HG03378 (cell line): ENCODE results near the gene RING1.

Source experiments
- ATAC-seq: cut with Tn5 transposase; IDR thresholded peaks from one replicate; pipeline ENCODE4 v1.9.1; 2021; ENCODE audit warnings: mild to moderate bottlenecking, moderate library complexity; ENCODE audit not compliant: unreplicated experiment

RING1 gene

DNA sequence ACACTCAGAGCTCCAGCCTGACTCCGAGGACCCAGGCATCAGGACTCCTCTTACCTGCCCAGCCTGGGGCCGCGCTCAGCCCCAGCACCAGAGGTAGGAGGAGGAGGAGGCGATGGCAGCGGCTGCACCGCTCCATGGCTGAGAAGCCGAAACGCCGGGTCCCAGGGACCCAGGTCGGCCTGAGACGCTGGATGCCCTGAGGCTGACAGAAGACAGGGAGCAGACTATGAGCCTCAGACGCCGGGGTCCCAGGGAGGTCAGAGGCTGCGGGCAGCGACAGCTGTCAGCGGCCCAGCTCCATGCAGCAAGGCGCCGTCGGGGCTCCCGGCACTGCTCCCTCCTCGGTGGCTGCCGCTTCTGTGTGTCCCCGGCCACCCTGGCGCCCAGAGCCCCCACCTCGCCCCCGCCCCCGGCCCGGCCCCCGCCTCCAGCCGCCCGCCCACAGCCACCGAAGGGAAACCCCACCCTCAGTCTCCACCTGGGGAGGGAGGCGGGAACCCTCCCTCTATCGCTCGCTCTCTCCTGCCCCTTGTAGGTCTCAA is 16.1 kb upstream of the RING1 start, which contains the start of gene COL11A2:
TSS of gene COL11A2 (minus strand) at position 363 of the 542 bp plus-strand sequence. CDS start at position 136, 227 bp downstream.
- no peak for ATAC-seq

DNA sequence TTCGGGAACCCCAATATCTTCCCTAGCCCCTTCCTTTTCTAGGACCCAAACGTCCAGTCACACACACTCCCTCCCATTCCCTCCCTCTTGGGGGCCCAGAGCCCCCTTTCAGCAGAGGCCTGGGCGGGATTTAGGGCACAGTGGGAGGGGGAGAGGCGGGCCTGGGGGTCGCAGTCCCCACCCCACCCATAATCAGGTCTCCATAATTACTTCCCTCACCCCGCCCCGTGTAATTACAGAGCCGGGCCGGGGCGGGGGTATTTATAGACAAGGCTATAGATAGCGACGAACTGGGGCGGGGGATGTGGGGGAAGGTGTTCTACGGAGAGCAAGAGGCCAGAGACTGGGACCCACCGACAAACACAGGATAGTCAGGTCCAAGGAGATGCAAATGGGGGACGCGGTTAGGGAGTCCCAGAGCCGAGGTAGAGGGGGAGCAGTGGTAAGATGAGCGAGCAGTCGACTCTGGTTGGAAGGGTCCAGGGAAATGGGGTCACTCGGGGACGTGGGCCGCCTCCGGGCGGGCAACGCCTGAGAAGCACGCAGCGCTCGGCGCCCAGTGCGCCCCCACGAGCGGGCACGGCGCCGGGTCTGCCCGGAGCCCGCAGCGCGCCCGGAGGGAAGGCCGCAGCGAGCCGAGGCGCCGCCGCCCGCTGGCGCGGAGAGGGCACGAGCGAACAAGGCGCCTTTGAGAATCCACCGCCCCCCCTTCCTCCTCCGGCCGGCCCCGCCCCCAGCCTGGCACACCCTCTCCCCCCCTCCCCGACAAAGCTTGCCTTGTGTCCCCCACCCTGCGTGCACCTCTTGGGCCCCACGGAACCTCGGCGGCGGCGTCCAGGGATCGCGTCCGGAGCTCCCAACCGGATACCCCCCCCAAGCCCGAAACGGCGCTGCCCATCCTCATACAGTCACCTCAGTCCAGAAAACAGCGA is 15.4 kb upstream of the RING1 start:
- no peak for ATAC-seq

DNA sequence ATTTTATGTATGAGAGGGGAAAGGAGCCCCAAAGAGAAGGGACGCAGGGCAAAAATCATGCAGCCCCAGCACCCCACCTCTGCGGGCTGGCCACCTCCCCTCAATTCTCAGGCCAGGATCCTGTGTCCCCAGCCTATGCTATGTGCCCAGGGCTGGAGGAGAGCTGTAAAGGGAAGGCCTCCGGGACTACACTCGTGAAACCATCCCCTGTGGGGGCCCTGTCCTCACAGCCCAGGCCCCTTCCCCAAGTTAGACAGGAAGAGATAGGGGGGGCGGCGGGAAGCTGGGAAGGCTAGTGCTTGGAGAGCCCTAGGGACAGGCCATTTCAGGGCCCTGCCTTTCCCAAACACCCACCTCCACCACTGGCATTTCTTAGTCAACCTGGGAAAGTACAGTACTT is 14.7 kb upstream of the RING1 start:
- no peak for ATAC-seq

DNA sequence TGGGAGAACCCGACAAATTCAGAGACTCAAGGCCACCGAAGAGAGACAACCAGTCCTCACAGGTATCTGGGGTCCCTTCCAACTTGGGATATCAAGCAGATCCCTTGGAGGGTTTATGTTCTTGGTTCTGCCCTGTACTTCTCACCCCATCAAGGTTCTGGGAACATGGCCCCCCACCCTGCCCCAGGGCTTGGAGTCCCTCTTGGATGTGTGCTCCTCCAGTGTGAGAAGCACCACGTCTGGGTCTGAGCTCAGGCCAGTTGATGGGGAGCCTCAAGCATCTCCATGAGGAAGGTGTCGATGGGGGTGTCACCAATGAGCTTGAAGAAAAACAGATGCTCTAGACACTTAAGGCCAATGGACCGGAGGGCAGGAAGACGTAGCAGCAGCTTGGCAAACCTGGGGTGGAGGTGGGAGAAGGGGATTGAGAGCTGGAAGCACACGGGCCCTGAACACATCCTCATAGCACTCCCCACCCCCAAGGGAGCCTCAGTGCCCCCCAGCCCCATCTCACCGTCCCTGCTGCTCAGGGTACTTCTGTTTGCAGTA is 13.8 kb upstream of the RING1 start:
- ATAC-seq = no peak

GRCh38 chr6:33195304-33196165 is 12.8 kb upstream of the RING1 start:
- no peak for ATAC-seq

- no peak for ATAC-seq
These were observed 10.8 kb upstream of the RING1 start for GRCh38 chr6:33197431-33198048.

- ATAC-seq = no peak
These were observed 10.0 kb upstream of the RING1 start for GRCh38 chr6:33198159-33198852.

- ATAC-seq = no peak
These were observed 9.4 kb upstream of the RING1 start for GRCh38 chr6:33198853-33199436.

- ATAC-seq = peak; percentile 2
These were observed 8.5 kb upstream of the RING1 start for GRCh38 chr6:33199687-33200218.

- ATAC-seq = peak; percentile 56
These were observed 7.8 kb upstream of the RING1 start, which contains the start of the genes RXRB and SLC39A7 for GRCh38 chr6:33200219-33201146. Gene RXRB (minus strand): TSS chr6:33200665. CDS start chr6:33200476, 189 bp downstream. Gene SLC39A7 (plus strand): TSS chr6:33200867. CDS start chr6:33201246, 379 bp downstream.

- no peak for ATAC-seq
These were observed 7.2 kb upstream of the RING1 start for GRCh38 chr6:33201147-33201545.

DNA sequence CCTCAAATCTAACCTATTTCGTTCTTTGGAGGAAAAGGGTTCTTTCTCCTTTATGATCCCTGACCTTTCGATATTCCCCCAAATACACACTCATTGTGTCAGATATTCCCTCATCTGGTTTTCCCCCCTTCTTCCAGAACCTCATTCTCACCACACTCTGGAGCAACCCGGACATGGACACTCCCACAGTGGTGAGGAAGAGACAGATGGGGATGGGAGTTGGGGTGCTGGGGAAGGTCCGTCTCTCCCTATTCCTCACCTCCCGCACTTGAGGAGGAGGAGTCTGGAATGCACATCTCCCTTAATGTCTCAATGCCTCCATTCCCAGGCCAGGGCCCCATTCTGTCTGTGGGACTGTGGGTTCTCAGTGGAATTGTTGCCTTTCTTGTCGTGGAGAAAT is 6.4 kb upstream of the RING1 start:
- ATAC-seq = no peak

DNA sequence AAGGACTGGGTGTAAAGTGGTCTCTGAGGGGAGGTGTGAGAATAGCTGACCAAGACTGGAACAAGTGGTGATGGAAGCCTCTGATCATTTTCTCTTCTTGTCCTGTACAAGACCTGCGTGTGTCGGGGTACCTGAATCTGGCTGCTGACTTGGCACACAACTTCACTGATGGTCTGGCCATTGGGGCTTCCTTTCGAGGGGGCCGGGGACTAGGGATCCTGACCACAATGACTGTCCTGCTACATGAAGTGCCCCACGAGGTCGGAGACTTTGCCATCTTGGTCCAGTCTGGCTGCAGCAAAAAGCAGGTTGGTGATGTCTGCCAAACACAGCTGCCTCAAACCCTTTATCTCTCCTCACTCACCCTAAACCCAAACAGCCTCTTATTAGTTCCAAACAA is 5.5 kb upstream of the RING1 start:
- ATAC-seq = no peak

- no peak for ATAC-seq
These were observed 4.7 kb upstream of the RING1 start for GRCh38 chr6:33203443-33204164.

GRCh38 chr6:33204165-33204414 is 4.2 kb upstream of the RING1 start:
- no peak for ATAC-seq

GRCh38 chr6:33204415-33205190 is 3.7 kb upstream of the RING1 start, which contains the start of gene HSD17B8:
Gene HSD17B8 (plus strand): TSS chr6:33204655. CDS start chr6:33204669, 14 bp downstream.
- ATAC-seq = peak; percentile 33
